Activated T-cell treated with anti-CD3 and anti-CD28 coated beads, Interleukin-2, amount 50 U/mL, for 24 hours (primary cell): ENCODE data around the gene CDYL.
"Not testable (repeated sequence)": the region's sequence is repeated elsewhere in the genome, so short reads cannot be mapped to it uniquely, and the experiment has no call there.

Source experiments
- DNase-seq: peaks from one replicate; pipeline ENCODE4 v3.0.0-alpha.2; 2020
- H3K27ac Mint-ChIP-seq: 2 replicates; pipeline ENCODE4 v1.8.0; 2020; ENCODE audit warnings: mild to moderate bottlenecking, mixed read lengths
- H3K27me3 Mint-ChIP-seq: 2 replicates; pipeline ENCODE4 v1.8.0; 2020; ENCODE audit warnings: mixed read lengths
- H3K36me3 Mint-ChIP-seq: 2 replicates; pipeline ENCODE4 v1.8.0; 2020; ENCODE audit warnings: low read depth, mixed read lengths
- H3K4me1 Mint-ChIP-seq: 2 replicates; pipeline ENCODE4 v1.8.0; 2020; ENCODE audit warnings: low read depth, mixed read lengths
- H3K4me3 Mint-ChIP-seq: 2 replicates; pipeline ENCODE4 v1.8.0; 2020; ENCODE audit warnings: mild to moderate bottlenecking, moderate library complexity, mixed read lengths
- H3K9me3 Mint-ChIP-seq: 2 replicates; pipeline ENCODE4 v1.8.0; 2020; ENCODE audit warnings: mixed read lengths

The CDYL gene

DNA sequence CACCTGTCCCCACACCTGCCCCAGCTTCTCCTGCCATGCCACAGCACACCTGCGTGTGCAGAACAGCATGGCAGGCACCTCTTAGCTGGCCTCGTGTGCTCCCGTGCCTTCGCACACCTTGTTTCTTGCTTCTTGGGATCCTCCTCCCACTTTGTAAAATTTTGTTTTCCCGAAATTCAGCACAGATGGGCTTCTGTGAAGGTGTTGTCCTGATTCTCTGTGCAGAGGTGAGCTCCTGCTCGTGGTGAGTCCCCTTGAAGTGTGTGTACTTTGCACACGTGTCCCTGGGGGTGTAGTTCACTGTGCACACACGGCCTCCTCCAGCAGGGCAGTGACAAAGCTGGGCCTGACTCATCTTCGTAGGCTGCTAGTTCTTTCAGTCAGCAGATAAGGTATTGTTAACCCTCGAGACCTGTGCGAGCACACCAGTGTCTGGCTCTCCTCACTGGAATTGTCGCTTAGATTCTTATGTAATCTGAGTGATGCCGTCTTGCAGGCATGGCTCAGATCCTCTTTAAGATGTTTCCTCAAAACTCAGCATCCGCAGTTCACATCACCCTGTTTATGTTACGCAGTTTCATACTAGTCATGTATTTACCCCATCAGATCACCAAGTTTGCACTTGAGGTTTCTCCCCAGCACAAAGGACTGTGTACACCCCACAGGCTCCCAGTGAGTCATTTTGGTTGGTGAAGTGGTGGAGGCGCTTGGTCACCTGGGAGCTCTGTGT is 77.7 kb downstream of the CDYL start:
- DNase-seq = no peak
- peaks cover 34% of the 10 kb centered on the region for H3K36me3 Mint-ChIP-seq
- peaks cover 81% of the 10 kb centered on the region for H3K4me1 Mint-ChIP-seq
- no peaks in the 10 kb centered on the region for H3K9me3 Mint-ChIP-seq
- H3K27me3 Mint-ChIP-seq = no peaks in the 10 kb centered on the region
- no peak overlapping the region for H3K4me3 Mint-ChIP-seq
- peak overlapping the region; percentile 20 for H3K27ac Mint-ChIP-seq

DNA sequence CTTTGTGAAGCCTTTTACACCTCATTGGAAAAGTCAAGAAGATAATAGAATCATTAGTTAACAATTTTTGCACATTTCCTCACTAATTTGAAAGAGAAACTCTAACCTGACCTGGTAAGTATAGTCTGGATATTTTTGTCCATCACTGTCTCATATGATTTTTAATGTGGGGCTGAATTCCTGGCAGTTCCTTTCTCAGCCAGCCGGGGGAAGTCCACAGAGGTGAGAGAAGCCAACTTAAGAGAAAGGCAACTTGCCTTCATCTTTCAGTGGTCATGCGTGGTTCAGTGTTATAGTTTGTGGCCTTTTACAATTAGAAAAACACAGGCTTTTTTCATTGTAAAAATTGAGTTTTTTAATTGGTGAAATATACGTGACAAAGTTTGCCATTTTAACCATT is 80.6 kb downstream of the CDYL start:
- Mint-ChIP-seq H3K27me3 (no peaks in the 10 kb centered on the region), H3K4me1 (peaks cover 76% of the 10 kb centered on the region), H3K9me3 (no peaks in the 10 kb centered on the region), H3K27ac (peak overlapping the region; percentile 58), H3K36me3 (peaks cover 43% of the 10 kb centered on the region), H3K4me3 (no peak overlapping the region)
- no peak for DNase-seq

DNA sequence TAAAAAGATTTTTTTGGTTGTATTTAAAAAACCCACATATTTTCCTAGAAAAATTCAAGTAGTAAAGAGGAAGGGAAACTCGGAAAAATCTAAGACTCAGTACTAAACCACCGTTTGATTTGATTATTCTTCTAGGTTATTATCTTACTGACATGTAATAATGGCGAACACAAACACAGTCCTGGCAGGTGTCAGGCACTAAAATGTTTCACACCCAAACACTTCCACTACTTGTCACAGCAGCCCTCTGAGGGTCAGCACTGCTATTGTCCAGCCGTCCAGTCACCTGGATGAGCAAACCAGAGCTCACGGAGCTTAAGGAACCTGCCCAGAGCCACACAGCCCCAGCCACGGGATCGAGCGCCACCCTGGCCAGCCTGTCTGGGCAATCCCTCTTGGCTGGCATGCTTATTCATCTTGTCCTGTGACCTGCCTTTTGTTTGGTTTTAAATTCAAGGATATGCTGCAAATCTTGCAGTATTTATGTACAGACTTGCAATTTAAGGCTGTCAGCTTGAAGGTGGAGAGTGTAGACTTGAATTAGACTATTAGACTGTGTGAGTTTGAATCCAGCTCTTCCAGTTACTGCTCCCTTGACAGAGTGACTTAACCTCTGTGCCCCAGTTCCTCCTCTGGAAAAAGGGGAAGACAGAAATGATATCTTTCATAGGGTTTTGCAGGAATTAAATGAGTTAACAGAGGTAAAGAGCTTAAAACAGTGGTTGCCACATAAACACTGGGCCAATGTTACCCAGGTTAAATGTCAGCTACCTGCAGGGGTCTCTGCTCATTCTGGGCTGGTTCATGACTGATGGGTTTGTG is 82.2 kb downstream of the CDYL start:
- Mint-ChIP-seq H3K27me3 (no peaks in the 10 kb centered on the region), H3K9me3 (peaks cover 4% of the 10 kb centered on the region), H3K27ac (no peak overlapping the region), H3K36me3 (peaks cover 55% of the 10 kb centered on the region), H3K4me1 (peaks cover 65% of the 10 kb centered on the region), H3K4me3 (no peak overlapping the region)
- no peak for DNase-seq

DNA sequence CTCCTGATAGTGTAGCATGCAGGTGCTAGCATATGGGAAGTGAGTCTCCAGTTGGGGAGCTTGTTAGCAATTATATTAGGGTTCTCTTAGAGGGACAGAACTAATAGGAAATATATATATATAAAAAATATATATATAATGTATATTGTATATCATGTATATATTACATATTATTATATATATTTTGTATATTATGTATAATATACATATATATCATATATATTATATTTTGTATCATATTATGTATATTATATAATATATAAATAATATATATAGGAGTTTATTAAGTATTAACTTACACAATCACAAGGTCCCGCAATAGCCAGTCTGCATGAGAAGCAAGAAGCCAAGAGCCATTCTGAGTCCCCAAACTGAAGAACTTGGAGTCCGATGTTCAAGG is 84.2 kb downstream of the CDYL start:
- Mint-ChIP-seq H3K36me3 (peaks cover 61% of the 10 kb centered on the region), H3K27me3 (no peaks in the 10 kb centered on the region), H3K4me1 (peaks cover 46% of the 10 kb centered on the region), H3K27ac (no peak overlapping the region), H3K4me3 (no peak overlapping the region), H3K9me3 (peaks cover 21% of the 10 kb centered on the region)
- no peak for DNase-seq

DNA sequence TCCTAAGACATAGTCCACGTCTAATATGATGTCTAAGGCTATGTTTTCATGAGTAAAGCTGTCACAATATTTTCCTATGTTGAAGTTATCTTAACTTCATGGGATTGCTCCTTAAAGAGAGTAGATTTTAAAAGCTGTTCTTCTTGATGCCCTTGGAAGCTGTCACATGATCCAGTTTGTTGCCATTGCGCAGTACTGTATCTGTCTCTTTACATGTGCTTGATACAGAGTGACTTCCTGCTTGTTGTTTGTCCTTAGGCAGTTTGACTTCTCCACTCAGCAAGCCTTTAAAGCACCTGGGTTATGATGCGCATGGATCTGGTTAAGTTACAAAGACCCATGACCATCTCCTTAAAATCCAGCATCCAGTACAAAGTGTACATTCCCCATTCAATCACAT is 85.4 kb downstream of the CDYL start:
- DNase-seq = no peak
- no peaks in the 10 kb centered on the region for H3K27me3 Mint-ChIP-seq

DNA sequence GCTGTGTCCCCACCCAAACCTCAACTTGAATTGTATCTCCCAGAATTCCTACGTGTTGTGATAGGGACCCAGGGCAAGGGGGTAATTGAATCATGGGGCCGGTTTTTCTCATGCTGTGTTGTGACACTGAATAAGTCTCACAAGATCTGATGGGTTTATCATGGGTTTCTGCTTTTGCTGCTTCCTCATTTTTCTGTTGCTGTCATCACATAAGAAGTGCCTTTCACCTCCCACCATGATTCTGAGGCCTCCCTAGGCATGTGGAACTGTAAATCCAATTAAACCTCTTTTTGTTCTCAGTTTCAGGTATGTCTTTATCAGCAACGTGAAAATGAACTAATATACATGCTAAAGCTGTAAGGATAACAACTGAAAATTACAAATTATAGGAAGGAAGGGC is 88.3 kb downstream of the CDYL start:
- H3K27me3 Mint-ChIP-seq = no peaks in the 10 kb centered on the region
- no peak for DNase-seq
- peaks cover 12% of the 10 kb centered on the region for H3K4me1 Mint-ChIP-seq
- H3K36me3 Mint-ChIP-seq = peaks cover 69% of the 10 kb centered on the region
- peaks cover 44% of the 10 kb centered on the region for H3K9me3 Mint-ChIP-seq
- no peak overlapping the region for H3K4me3 Mint-ChIP-seq
- no peak overlapping the region for H3K27ac Mint-ChIP-seq

More for the DNA sequence above, 85.4 kb downstream of the CDYL start:
- Mint-ChIP-seq H3K4me1 (peaks cover 35% of the 10 kb centered on the region), H3K9me3 (peaks cover 30% of the 10 kb centered on the region), H3K27ac (no peak overlapping the region), H3K4me3 (no peak overlapping the region), H3K36me3 (peaks cover 65% of the 10 kb centered on the region)

- peaks cover 44% of the 10 kb centered on the region for H3K9me3 Mint-ChIP-seq
- H3K27ac Mint-ChIP-seq, H3K4me3 Mint-ChIP-seq, DNase-seq, H3K27me3 Mint-ChIP-seq: not testable (repeated sequence)
- peaks cover 11% of the 10 kb centered on the region for H3K4me1 Mint-ChIP-seq
- peaks cover 69% of the 10 kb centered on the region for H3K36me3 Mint-ChIP-seq
Measured at GRCh38 chr6:4865006-4865405, 88.8 kb downstream of the CDYL start.

DNA sequence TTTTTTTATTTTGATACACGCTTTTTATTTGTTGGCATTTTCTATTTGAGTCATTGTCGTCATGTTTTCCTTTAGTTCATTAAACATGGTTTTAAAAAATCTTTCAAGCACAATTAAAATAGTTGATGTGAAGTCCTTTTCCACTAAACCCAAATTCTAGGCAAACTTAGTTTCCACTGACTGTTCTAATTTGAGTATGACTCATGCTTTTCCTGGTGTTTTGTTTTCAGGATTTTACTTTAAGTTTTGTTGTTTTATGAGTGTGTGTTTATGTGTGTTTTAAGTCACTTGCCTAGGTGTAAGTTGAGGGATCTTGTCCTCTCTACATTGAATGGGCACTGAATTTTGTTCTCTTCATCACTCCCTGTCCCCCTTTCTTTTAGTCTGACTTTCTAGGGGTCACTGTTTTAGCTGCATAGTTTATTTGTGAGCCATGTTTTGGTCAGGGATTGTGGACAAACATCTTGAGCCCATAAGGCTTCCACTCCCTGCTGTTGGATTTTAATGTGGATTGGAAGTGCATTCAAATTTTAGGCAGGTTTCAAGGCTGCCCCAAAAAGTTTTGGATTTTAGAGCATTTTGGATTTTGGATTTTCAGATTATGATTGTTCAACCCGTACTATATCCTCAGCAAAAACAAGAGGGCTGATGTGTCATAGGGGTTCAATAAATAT is 94.8 kb downstream of the CDYL start:
- H3K27me3 Mint-ChIP-seq = no peaks in the 10 kb centered on the region

DNA sequence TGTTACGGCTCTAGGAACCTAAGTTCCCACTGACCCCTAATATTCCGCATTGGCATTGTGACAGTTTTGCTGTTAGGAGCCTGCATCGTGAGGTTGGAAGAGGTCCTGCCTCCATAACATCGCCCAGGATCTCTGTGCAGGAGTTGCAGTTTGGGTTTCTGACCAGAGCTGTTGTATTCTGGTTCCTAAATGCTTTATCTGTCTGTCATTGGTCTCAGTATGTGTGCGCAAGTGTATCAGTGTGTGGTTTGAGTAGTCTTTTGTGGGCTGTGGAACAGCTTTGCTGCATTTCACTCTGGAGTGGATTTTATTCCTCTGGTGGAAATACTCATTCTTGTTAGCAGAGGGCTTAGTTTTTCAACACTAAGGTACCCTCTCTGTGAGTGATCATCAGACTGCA is 95.6 kb downstream of the CDYL start:
- Mint-ChIP-seq H3K27me3 (no peaks in the 10 kb centered on the region), H3K36me3 (peaks cover 20% of the 10 kb centered on the region), H3K4me1 (peaks cover 52% of the 10 kb centered on the region), H3K27ac (no peak overlapping the region), H3K4me3 (no peak overlapping the region), H3K9me3 (peaks cover 13% of the 10 kb centered on the region)
- no peak for DNase-seq

More for the DNA sequence above, 94.8 kb downstream of the CDYL start:
- Mint-ChIP-seq H3K27ac (no peak overlapping the region), H3K4me3 (no peak overlapping the region), H3K9me3 (peaks cover 20% of the 10 kb centered on the region), H3K4me1 (peaks cover 45% of the 10 kb centered on the region), H3K36me3 (peaks cover 27% of the 10 kb centered on the region)
- no peak for DNase-seq

GRCh38 chr6:4872841-4873240 is 96.6 kb downstream of the CDYL start:
- Mint-ChIP-seq H3K27me3 (no peaks in the 10 kb centered on the region), H3K36me3 (peaks cover 9% of the 10 kb centered on the region), H3K4me3 (no peak overlapping the region), H3K27ac (no peak overlapping the region), H3K9me3 (peaks cover 4% of the 10 kb centered on the region), H3K4me1 (peaks cover 58% of the 10 kb centered on the region)
- DNase-seq = no peak

DNA sequence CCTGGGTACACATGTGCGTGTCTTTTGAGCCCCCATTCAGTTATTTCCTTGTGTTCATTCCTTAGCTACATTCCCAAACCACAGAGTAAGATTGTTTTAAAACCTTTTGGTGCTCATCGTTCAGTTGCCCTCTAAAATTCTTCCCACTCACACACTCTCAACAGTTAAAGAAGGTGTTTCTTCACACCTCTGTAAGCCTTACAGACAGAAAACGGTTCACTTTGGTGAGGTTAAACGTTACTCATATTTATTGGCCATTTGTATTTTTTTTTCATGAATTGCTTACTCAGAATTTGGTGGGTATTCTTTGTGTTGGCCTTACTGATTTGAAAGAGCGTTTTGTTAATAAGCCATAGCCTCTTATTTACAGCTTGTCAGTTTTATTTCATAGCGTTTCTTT is 97.7 kb downstream of the CDYL start:
- DNase-seq = no peak
- peaks cover 5% of the 10 kb centered on the region for H3K36me3 Mint-ChIP-seq
- H3K9me3 Mint-ChIP-seq = peaks cover 2% of the 10 kb centered on the region
- no peak overlapping the region for H3K4me3 Mint-ChIP-seq
- H3K27ac Mint-ChIP-seq = no peak overlapping the region
- H3K27me3 Mint-ChIP-seq = no peaks in the 10 kb centered on the region
- peaks cover 60% of the 10 kb centered on the region for H3K4me1 Mint-ChIP-seq

- H3K4me3 Mint-ChIP-seq = no peak overlapping the region
- H3K27ac Mint-ChIP-seq = no peak overlapping the region
- H3K27me3 Mint-ChIP-seq = no peaks in the 10 kb centered on the region
- no peak for DNase-seq
- H3K4me1 Mint-ChIP-seq = peaks cover 70% of the 10 kb centered on the region
- no peaks in the 10 kb centered on the region for H3K36me3 Mint-ChIP-seq
- no peaks in the 10 kb centered on the region for H3K9me3 Mint-ChIP-seq
Measured at GRCh38 chr6:4879741-4880275, 103.6 kb downstream of the CDYL start.

GRCh38 chr6:4880363-4880762 is 104.2 kb downstream of the CDYL start:
- H3K27ac Mint-ChIP-seq = no peak overlapping the region
- peaks cover 69% of the 10 kb centered on the region for H3K4me1 Mint-ChIP-seq
- DNase-seq = no peak
- H3K9me3 Mint-ChIP-seq = no peaks in the 10 kb centered on the region
- H3K27me3 Mint-ChIP-seq = no peaks in the 10 kb centered on the region
- no peak overlapping the region for H3K4me3 Mint-ChIP-seq
- no peaks in the 10 kb centered on the region for H3K36me3 Mint-ChIP-seq

DNA sequence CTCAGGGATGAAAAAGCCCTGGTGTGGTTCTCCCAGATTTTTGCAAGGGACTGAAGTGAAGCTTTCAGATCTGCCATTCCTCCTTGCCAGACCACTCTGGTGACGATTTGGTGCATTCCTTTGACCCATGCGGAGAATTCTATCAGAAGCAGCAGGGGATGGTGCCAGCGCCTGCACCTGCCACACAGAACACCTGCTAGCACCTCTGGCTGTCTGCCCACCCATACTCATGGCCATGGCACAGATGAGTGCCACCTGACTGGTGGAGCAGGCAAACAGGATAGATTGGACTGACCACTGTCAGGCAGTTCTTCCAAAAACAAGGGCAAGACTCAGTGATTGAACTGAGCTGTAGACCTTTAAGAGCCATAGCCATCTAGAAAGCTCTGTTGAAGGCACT is 107.1 kb downstream of the CDYL start:
- no peak overlapping the region for H3K27ac Mint-ChIP-seq
- H3K4me3 Mint-ChIP-seq = no peak overlapping the region
- no peaks in the 10 kb centered on the region for H3K27me3 Mint-ChIP-seq
- H3K4me1 Mint-ChIP-seq = peaks cover 76% of the 10 kb centered on the region
- no peak for DNase-seq
- no peaks in the 10 kb centered on the region for H3K36me3 Mint-ChIP-seq
- H3K9me3 Mint-ChIP-seq = no peaks in the 10 kb centered on the region
